HG02588 (cell line): ENCODE results near the gene RAB40C.

ENCODE experiments used
- ATAC-seq: cut with Tn5 transposase; IDR thresholded peaks from one replicate; pipeline ENCODE4 v1.9.1; 2021; ENCODE audit warnings: mild to moderate bottlenecking, moderate library complexity; ENCODE audit not compliant: unreplicated experiment

Gene RAB40C

GRCh38 chr16:678209-678857 lies 88.5 kb downstream of the RAB40C start:
- no peak for ATAC-seq
